Tibial nerve (tissue), 4 donors: ENCODE measurements around the gene NDEL1. TPM values are rescaled to one million over a fixed set of nuclear protein-coding genes. Genes with fewer than 3 reads are reported as not detected.

Experiments used
- DNase-seq, 2 donors: peaks; one replicate each; pipeline ENCODE4 v3.0.0-alpha.2; 2019; ENCODE audit warnings: low spot score in 2 of 2
- H3K27ac ChIP-seq, 4 donors: fragments of 200-600 bp; sonication (generic) in 3 of 4; one replicate each; pipeline ENCODE4 v1.5.1; 2017 to 2019; ENCODE audit warnings: mild to moderate bottlenecking in 1 of 4
- H3K27me3 ChIP-seq, 2 donors: fragments of 200-600 bp; sonication (generic) in 1 of 2; one replicate each; pipeline versions ENCODE4 v1.5.1 to v1.6.0; 2017 to 2019
- H3K36me3 ChIP-seq, 3 donors: fragments of 200-600 bp; sonication (generic); one replicate each; pipeline ENCODE4 v1.5.1; 2018 to 2019
- H3K4me1 ChIP-seq, 4 donors: fragments of 200-600 bp; sonication (generic) in 3 of 4; one replicate each; pipeline ENCODE4 v1.5.1; 2017 to 2019
- H3K4me3 ChIP-seq, 4 donors: fragments of 200-600 bp; sonication (generic) in 3 of 4; one replicate each; pipeline ENCODE4 v1.5.1; 2017 to 2019; ENCODE audit warnings: mild to moderate bottlenecking in 1 of 4, moderate library complexity in 1 of 4
- H3K9me3 ChIP-seq, 4 donors: fragments of 200-600 bp; sonication (generic) in 3 of 4; one replicate each; pipeline ENCODE4 v1.5.1; 2017 to 2019
- EP300 ChIP-seq, 2 donors: sonication (generic); formaldehyde crosslinking; IDR thresholded peaks; one replicate each; pipeline ENCODE4 v1.6.1; 2017; ENCODE audit warnings: antibody characterized with exemption in 2 of 2, mild to moderate bottlenecking in 1 of 2
- POLR2A ChIP-seq, 2 donors: fragments of 450-650 bp; IDR thresholded peaks; one replicate each; pipeline ENCODE4 v1.6.1; 2017; ENCODE audit warnings: antibody characterized with exemption in 2 of 2, mild to moderate bottlenecking in 2 of 2, moderate library complexity in 2 of 2
- WGBS, 2 donors: methylation state at CpG; one replicate each; pipeline ENCODE4 v1.1.5; 2018; 5-methylcytosine and 5-hydroxymethylcytosine counted together
- small RNA-seq: library from RNA; depleted of rRNA; stranded (forward); fragments of <200 nt; gene quantifications from one replicate; pipeline ENCODE3, GENCODE V24; 2016
- total RNA-seq, 4 donors: library from RNA; depleted of rRNA; stranded (reverse); fragments of >200 nt; gene quantifications; one replicate each; pipeline ENCODE4 v1.1.0, GENCODE V29; 2016
- TF ChIP-seq, protein P1 (sequence below), 5 experiments: fragments of 200-600 bp in 3 of 5; fragments of 450-650 bp in 2 of 5; sonication (generic) in 3 of 5; IDR thresholded peaks; one replicate each; pipeline ENCODE4 v1.5.1; 2016 to 2019; ENCODE audit warnings: antibody characterized with exemption in 5 of 5, mild to moderate bottlenecking in 3 of 5, moderate library complexity in 2 of 5

Gene NDEL1
- total RNA-seq, 4 donors from 2014 or later = 63.6 to 102 (median 84.1) TPM

DNA sequence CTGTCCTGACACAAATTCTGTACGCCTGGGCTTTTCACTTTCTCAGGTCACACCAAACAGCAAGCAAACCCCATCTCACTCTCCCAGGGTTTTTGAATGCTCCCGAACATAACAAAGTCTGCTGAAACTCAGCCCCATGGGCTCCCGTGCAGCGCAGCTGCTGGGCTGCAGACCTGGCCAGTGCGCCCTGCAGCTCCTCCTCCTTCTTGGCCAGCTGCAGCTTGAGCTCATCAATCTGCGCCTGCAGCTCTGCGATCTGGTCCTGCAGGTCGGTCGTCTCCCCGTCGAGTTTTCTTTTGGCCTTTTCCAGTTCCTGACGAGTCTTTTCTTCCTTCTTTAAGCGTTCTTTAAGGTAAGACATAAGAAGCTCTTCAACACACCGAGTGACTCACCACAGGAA, 70.5 kb downstream of the NDEL1 start:
- no peaks in the 10 kb centered on the region for H3K27me3 ChIP-seq
- peaks cover 0 to 55% (median 0%) of the 10 kb centered on the region in 3 donors for H3K36me3 ChIP-seq
- no peak overlapping the region for H3K4me3 ChIP-seq
- WGBS, 2 donors = 79% methylated on average over 14 of the region's 14 CpGs
- DNase-seq = no peak
- peaks cover 0 to 18% (median 0%) of the 10 kb centered on the region in 4 donors for H3K4me1 ChIP-seq
- TF ChIP-seq, protein P1, sequence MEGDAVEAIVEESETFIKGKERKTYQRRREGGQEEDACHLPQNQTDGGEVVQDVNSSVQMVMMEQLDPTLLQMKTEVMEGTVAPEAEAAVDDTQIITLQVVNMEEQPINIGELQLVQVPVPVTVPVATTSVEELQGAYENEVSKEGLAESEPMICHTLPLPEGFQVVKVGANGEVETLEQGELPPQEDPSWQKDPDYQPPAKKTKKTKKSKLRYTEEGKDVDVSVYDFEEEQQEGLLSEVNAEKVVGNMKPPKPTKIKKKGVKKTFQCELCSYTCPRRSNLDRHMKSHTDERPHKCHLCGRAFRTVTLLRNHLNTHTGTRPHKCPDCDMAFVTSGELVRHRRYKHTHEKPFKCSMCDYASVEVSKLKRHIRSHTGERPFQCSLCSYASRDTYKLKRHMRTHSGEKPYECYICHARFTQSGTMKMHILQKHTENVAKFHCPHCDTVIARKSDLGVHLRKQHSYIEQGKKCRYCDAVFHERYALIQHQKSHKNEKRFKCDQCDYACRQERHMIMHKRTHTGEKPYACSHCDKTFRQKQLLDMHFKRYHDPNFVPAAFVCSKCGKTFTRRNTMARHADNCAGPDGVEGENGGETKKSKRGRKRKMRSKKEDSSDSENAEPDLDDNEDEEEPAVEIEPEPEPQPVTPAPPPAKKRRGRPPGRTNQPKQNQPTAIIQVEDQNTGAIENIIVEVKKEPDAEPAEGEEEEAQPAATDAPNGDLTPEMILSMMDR (IDR thresholded peaks at IDR 0.05) = no peak
- TF ChIP-seq EP300 (IDR thresholded peaks at IDR 0.05) (no peak), POLR2A (IDR thresholded peaks at IDR 0.05) (no peak)
- H3K9me3 ChIP-seq = no peaks in the 10 kb centered on the region
- no peak overlapping the region for H3K27ac ChIP-seq

DNA sequence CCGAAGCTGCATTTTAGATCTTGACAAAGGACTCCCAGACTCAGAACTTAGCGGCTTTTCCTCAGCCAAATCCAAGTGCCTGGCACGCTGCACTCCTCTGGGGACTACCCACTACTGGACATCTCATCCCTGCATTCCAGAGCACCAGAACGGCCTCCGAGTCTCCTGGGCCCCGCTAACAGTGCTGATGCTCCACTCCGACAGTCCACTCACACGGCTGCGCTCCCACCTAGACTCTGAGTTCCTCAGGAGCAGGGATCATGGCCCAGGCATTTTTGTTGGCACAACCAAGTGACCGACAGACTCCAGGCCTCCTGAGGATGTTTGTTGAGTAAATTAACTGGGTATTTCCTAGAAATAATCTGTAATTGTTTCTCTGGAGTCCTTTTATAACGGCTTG, 79.1 kb downstream of the NDEL1 start:
- WGBS, 2 donors = 78 to 84% methylated on average over 11 of the region's 11 CpGs
- peaks cover 0 to 75% (median 2%) of the 10 kb centered on the region in 3 donors for H3K36me3 ChIP-seq
- H3K27ac ChIP-seq = no peak overlapping the region
- TF ChIP-seq EP300 (IDR thresholded peaks at IDR 0.05) (no peak), POLR2A (IDR thresholded peaks at IDR 0.05) (no peak)
- TF ChIP-seq, protein P1 (IDR thresholded peaks at IDR 0.05) = no peak
- H3K27me3 ChIP-seq = no peaks in the 10 kb centered on the region
- no peaks in the 10 kb centered on the region for H3K9me3 ChIP-seq
- no peaks in the 10 kb centered on the region for H3K4me1 ChIP-seq
- H3K4me3 ChIP-seq = no peak overlapping the region
- DNase-seq = no peak

Small RNA genes within 50 kb of the gene (small RNA-seq; reads per million reads assigned to genes)
- not detected for gene RNU7-43P

Other genes starting within 250 kb of the NDEL1 start
- gene BORCS6, start 245.7 kb upstream of the NDEL1 start, total RNA-seq = 10 to 100 TPM; 13.8 to 22.4 (median 19.4) TPM
- gene AURKB, start 225.3 kb upstream of the NDEL1 start, total RNA-seq = 10 to 100 TPM; 31.2 to 78.1 (median 39.6) TPM
- 10 to 100 TPM; 22.3 to 30.1 (median 25.3) TPM for gene CTC1, start 187.8 kb upstream of the NDEL1 start, total RNA-seq
- gene PFAS, start 186.6 kb upstream of the NDEL1 start, total RNA-seq = 10 to 100 TPM; 19.2 to 39.9 (median 29.5) TPM
- 10 to 100 TPM; 23.0 to 35.4 (median 25.1) TPM for gene RANGRF, start 147.2 kb upstream of the NDEL1 start, total RNA-seq
- 1 to 10 TPM; 2.5 to 7.0 (median 6.1) TPM for gene SLC25A35, start 140.5 kb upstream of the NDEL1 start, total RNA-seq
- 10 to 100 TPM in 2 of 4 donors, 1 to 10 TPM in 2; 6.7 to 77.7 (median 12.0) TPM for gene ARHGEF15, start 125.6 kb upstream of the NDEL1 start, total RNA-seq
- not detected for gene ODF4, start 96.0 kb upstream of the NDEL1 start, total RNA-seq
- 1,000 to 10,000 TPM; 2,635 to 3,277 (median 2,694) TPM for gene RPL26, start 52.7 kb upstream of the NDEL1 start, total RNA-seq
- gene RNF222, start 38.1 kb upstream of the NDEL1 start, total RNA-seq = under 1 TPM in 1 of 4 donors, not detected in 3; 0.59 TPM
- 10 to 100 TPM; 29.3 to 50.0 (median 35.4) TPM for gene MYH10, start 194.8 kb downstream of the NDEL1 start, total RNA-seq